ENCODE data around the gene NSMCE1.

GRCh38 chr16:27314986-27315332 lies 46.4 kb upstream of the NSMCE1 start:
- TF ChIP-seq CTCF (IDR thresholded peaks at IDR 0.05), result no peak
- no peak for TF ChIP-seq POLR2A (IDR thresholded peaks at IDR 0.05)
